Adrenal gland (tissue), 12 donors: ENCODE results near the gene AGTPBP1. TPM values are rescaled to one million over a fixed set of nuclear protein-coding genes. Genes with fewer than 3 reads are reported as not detected.

Experiments used
- DNase-seq, 7 donors: peaks; one replicate each; pipeline ENCODE4 v3.0.0-alpha.2; 2019 to 2020
- H3K27ac ChIP-seq, 5 donors: fragments of 200-600 bp; sonication (generic) in 4 of 5; 1 replicate in 3 of 5; 2 replicates in 2 of 5; pipeline versions ENCODE4 v1.5.1 to v1.8.0; 2016 to 2020; ENCODE audit warnings: mild to moderate bottlenecking in 1 of 5
- H3K27me3 ChIP-seq: fragments of 200-600 bp; 2 replicates; pipeline ENCODE4 v1.8.0; 2021
- H3K36me3 ChIP-seq, 2 donors: fragments of 200-600 bp; replicated peaks in 1 of 2; 1 replicate in 1 of 2; 2 replicates in 1 of 2; pipeline versions ENCODE4 v1.5.1 to v1.8.0; 2018 to 2022
- H3K4me1 ChIP-seq, 2 donors: fragments of 200-600 bp; replicated peaks in 1 of 2; 1 replicate in 1 of 2; 2 replicates in 1 of 2; pipeline versions ENCODE4 v1.5.1 to v1.8.0; 2018 to 2021
- H3K4me3 ChIP-seq, 4 donors: fragments of 200-600 bp; sonication (generic) in 3 of 4; one replicate each; pipeline ENCODE4 v1.5.1; 2016 to 2018
- H3K9me3 ChIP-seq, 3 donors: fragments of 200-600 bp; sonication (generic) in 1 of 3; replicated peaks in 1 of 3; 1 replicate in 2 of 3; 2 replicates in 1 of 3; pipeline versions ENCODE4 v1.5.1 to v1.8.0; 2016 to 2021
- POLR2A ChIP-seq, 2 donors: fragments of 450-650 bp; IDR thresholded peaks; one replicate each; pipeline ENCODE4 v1.6.1; 2017; ENCODE audit warnings: antibody characterized with exemption in 2 of 2, mild to moderate bottlenecking in 2 of 2, moderate library complexity in 1 of 2
- WGBS, 4 donors: extraction: QIAGEN DNeasy Blood & Tissue Kit in 2 of 4; methylation state at CpG; one replicate each; pipeline versions ENCODE4 v1.1.5 to v1.1.7; 2013 to 2017; 5-methylcytosine and 5-hydroxymethylcytosine counted together
- intact Hi-C, 2 donors: fragments of 100-400 bp; cut with DNase I; formaldehyde crosslinking; loops; one replicate each; pipeline versions ENCODE4 v1.14.1 to v1.15.0; 2022 to 2023
- polyA plus RNA-seq, 3 donors: library from polyadenylated mRNA; stranded (reverse); fragments of 200-250 nt in 2 of 3; fragments of 350-450 nt in 1 of 3; fragmentation: Illumina TruSeq in 1 of 3; extraction: RNeasy Lipid Tissue Mini Kit (QIAGEN cat#74804) in 1 of 3; gene quantifications; one replicate each; pipeline ENCODE4 v1.2.3, GENCODE V29; 2013 to 2014
- total RNA-seq, 9 donors: library from RNA; depleted of rRNA in 4 of 9; stranded (reverse); fragments of >200 nt in 4 of 9; fragments of 120-200 nt in 1 of 9; fragmentation: NEBNext Ultra II Directional in 1 of 9; extraction: Animal tissue kit (Norgen Biotek cat#: 25700) in 1 of 9; gene quantifications; one replicate each; pipeline versions ENCODE4 v1.1.0 to v1.2.4, GENCODE V29; 2013 to 2023
- TF ChIP-seq, protein P1 (sequence below), 6 experiments: fragments of 450-650 bp in 4 of 6; fragments of 200-600 bp in 2 of 6; sonication (generic) in 1 of 6; IDR thresholded peaks; 1 replicate in 5 of 6; 2 replicates in 1 of 6; pipeline versions ENCODE4 v1.5.1 to v1.8.0; 2016 to 2021; ENCODE audit warnings: antibody characterized with exemption in 6 of 6, mild to moderate bottlenecking in 2 of 6, moderate library complexity in 1 of 6
- donor health status: healthy with polysubstance abuse.
- donor health status: Bipolar disorder and iron deficiency.
- donor health status: DM: yes; HTN: yes; CAD: no.
- donor health status: DM: no; HTN: no; CAD: no.
- donor health status: DM: no; HTN: no; CAD: no.
- donor health status: DM: yes; HTN: yes; CAD: no.

Gene AGTPBP1
- total and polyA plus RNA-seq, 12 donors: 4.2 to 27.5 (median 11.6) TPM

DNA sequence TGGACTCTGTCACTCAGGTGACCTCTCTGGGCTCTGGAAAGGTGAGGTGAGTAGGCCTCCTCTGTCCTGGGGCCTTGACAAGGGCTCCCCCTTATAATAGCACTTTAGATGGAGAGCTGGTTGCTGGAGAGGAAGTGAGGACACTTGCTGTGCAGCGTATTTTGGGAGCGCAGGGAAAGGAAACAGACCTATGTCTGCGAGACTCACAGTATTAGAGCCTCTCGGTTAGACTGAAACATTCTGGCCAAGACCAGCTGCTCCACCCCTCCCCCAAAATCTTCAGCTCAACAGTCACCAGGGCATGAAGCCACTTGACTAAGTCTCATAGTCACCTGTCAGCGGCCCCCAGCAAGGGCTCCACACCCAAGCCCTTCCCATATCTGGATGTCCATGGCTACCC is 213.6 kb downstream of the AGTPBP1 start:
- no peak overlapping the region for H3K4me3 ChIP-seq
- no peaks in the 10 kb centered on the region for H3K4me1 ChIP-seq
- WGBS, 4 donors: 63 to 78% (median 71%) methylated on average over 5 of the region's 5 CpGs
- no peak for TF ChIP-seq POLR2A (IDR thresholded peaks at IDR 0.05)
- TF ChIP-seq, protein P1, sequence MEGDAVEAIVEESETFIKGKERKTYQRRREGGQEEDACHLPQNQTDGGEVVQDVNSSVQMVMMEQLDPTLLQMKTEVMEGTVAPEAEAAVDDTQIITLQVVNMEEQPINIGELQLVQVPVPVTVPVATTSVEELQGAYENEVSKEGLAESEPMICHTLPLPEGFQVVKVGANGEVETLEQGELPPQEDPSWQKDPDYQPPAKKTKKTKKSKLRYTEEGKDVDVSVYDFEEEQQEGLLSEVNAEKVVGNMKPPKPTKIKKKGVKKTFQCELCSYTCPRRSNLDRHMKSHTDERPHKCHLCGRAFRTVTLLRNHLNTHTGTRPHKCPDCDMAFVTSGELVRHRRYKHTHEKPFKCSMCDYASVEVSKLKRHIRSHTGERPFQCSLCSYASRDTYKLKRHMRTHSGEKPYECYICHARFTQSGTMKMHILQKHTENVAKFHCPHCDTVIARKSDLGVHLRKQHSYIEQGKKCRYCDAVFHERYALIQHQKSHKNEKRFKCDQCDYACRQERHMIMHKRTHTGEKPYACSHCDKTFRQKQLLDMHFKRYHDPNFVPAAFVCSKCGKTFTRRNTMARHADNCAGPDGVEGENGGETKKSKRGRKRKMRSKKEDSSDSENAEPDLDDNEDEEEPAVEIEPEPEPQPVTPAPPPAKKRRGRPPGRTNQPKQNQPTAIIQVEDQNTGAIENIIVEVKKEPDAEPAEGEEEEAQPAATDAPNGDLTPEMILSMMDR (IDR thresholded peaks at IDR 0.05): no peak
- no peaks in the 10 kb centered on the region for H3K27me3 ChIP-seq
- intact Hi-C loops: no loop called here
- H3K36me3 ChIP-seq: no peaks in the 10 kb centered on the region
- no peaks in the 10 kb centered on the region for H3K9me3 ChIP-seq
- peak overlapping the region in 3 of 5 donors; percentile 3 to 68 (median 66) for H3K27ac ChIP-seq
- DNase-seq: no peak

DNA sequence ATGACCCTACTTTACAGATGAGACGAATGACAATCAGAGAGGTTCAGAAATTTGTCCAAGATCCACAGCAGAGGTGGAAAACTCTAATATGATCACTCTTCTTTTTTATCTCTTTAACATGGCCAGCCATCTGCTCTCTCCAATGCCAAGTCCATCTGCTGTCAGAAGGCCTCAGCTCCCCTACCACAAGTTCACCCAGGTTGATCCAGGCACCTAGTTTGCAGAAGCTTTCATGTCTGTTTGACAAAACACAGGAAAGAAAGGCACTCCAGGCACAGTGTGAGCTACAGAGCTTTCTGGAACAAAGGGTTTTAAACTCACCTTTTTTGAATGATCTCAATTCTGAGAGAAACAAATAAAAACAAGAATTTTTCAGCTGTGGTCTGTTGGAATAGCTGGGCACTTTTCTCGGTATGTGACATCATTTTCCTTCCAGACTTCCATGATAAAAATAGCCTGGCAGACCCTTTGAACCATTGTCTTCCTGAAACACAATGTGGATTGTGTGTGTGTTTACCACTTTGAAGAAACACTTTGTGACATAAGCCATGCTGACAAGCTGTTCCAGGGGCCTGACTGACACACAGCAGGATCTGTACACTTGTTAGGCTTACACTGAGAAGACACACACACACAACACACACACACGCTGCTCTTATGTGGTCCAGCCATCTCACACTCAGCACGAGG is 214.3 kb downstream of the AGTPBP1 start:
- no peaks in the 10 kb centered on the region for H3K4me1 ChIP-seq
- TF ChIP-seq POLR2A (IDR thresholded peaks at IDR 0.05): no peak
- TF ChIP-seq, protein P1 (IDR thresholded peaks at IDR 0.05): no peak
- WGBS, 4 donors: 51 to 63% (median 58%) methylated on average over 4 of the region's 4 CpGs
- intact Hi-C loops: no loop called here
- no peaks in the 10 kb centered on the region for H3K9me3 ChIP-seq
- no peak overlapping the region for H3K4me3 ChIP-seq
- no peak for DNase-seq
- no peaks in the 10 kb centered on the region for H3K27me3 ChIP-seq
- H3K36me3 ChIP-seq: no peaks in the 10 kb centered on the region
- H3K27ac ChIP-seq: peak overlapping the region in 2 of 5 donors; percentile 66 to 68

DNA sequence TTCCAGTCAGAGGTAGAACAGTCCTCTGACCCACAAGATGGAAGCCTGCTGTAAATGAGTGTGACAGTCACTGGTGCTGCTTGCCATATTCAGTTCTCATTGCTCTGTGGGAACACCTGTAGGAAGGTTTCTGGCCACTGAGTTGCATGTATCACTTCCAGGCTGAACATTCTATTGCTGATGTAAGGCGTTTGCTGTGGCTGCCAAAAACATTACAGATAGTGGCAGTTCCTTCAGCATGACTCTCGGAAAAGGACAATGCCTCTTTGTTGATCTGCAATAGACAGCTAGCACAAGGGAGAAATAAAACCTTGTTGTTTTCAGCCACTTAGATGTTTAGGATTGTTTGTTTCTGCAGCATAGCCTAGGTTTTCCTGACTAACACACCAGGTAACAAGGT is 217.2 kb downstream of the AGTPBP1 start:
- intact Hi-C loops: no loop called here
- no peak overlapping the region for H3K4me3 ChIP-seq
- no peak for DNase-seq
- H3K27ac ChIP-seq: no peak overlapping the region
- WGBS, 4 donors: 63 to 67% (median 66%) methylated on average over 2 of the region's 2 CpGs
- TF ChIP-seq POLR2A (IDR thresholded peaks at IDR 0.05): no peak
- TF ChIP-seq, protein P1 (IDR thresholded peaks at IDR 0.05): no peak
- H3K36me3 ChIP-seq: no peaks in the 10 kb centered on the region
- no peaks in the 10 kb centered on the region for H3K27me3 ChIP-seq
- no peaks in the 10 kb centered on the region for H3K9me3 ChIP-seq
- H3K4me1 ChIP-seq: peaks cover 0 to 4% of the 10 kb centered on the region in 2 donors

DNA sequence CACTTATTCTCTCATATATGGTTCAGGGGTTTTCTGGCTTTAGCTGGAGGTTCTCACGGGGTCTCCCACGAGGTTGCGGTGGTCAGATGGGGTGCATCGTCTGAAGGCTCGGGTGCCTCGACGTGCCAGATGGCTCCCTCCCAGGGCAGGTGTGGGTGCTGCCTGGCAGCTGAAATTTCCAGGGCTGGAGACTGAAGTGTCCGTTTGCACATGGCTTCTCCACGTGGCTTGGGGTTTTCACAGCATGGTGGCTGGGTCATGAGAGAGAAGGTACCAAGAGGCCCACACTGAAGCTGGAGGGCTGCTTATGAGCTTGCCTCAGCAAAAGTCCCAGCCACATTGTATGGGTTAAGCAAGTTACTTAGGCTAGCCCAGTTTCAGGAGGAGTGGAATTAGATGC is 218.6 kb downstream of the AGTPBP1 start:
- TF ChIP-seq POLR2A (IDR thresholded peaks at IDR 0.05): no peak
- TF ChIP-seq, protein P1 (IDR thresholded peaks at IDR 0.05): no peak
- Histone ChIP-seq H3K36me3 (no peaks in the 10 kb centered on the region), H3K4me3 (peak overlapping the region in 1 of 4 donors; percentile 37), H3K4me1 (peaks cover 0 to 4% of the 10 kb centered on the region in 2 donors), H3K27me3 (no peaks in the 10 kb centered on the region), H3K27ac (peak overlapping the region in 3 of 5 donors; percentile 10 to 79 (median 61)), H3K9me3 (no peaks in the 10 kb centered on the region)
- intact Hi-C loops: no loop called here
- no peak for DNase-seq
- 28 to 61% (median 43%) methylated on average over 5 to 9 of the region's 9 CpGs; no CpG with 5 or more reads in 1 of the 4 donors for WGBS, 4 donors
